BLaER1 (cell line): ENCODE measurements around the gene TENM4.

Source experiments
- H3K27ac ChIP-seq: shearing (Covaris generic); formaldehyde crosslinking; 2 replicates; pipeline ENCODE4 v1.8.1; 2022
- H3K27me3 ChIP-seq: shearing (Covaris generic); formaldehyde crosslinking; 2 replicates; pipeline ENCODE4 v1.8.1; 2022
- H3K36me3 ChIP-seq: shearing (Covaris generic); formaldehyde crosslinking; 2 replicates; pipeline ENCODE4 v1.8.1; 2022
- H3K4me1 ChIP-seq: shearing (Covaris generic); formaldehyde crosslinking; 2 replicates; pipeline ENCODE4 v1.8.1; 2022
- H3K4me2 ChIP-seq: shearing (Covaris generic); formaldehyde crosslinking; 2 replicates; pipeline ENCODE4 v1.8.1; 2022
- H3K4me3 ChIP-seq: shearing (Covaris generic); formaldehyde crosslinking; 2 replicates; pipeline ENCODE4 v1.8.1; 2022
- H3K9ac ChIP-seq: shearing (Covaris generic); formaldehyde crosslinking; 2 replicates; pipeline ENCODE4 v1.8.1; 2022
- H3K9me3 ChIP-seq: shearing (Covaris generic); formaldehyde crosslinking; 2 replicates; pipeline ENCODE4 v1.8.1; 2022
- H4K20me1 ChIP-seq: shearing (Covaris generic); formaldehyde crosslinking; 2 replicates; pipeline ENCODE4 v1.8.1; 2022
- Cebpa-rat ChIP-seq: shearing (Covaris generic); IDR thresholded peaks from 2 replicates; pipeline ENCODE4 v1.8.1; 2022

The TENM4 gene

DNA sequence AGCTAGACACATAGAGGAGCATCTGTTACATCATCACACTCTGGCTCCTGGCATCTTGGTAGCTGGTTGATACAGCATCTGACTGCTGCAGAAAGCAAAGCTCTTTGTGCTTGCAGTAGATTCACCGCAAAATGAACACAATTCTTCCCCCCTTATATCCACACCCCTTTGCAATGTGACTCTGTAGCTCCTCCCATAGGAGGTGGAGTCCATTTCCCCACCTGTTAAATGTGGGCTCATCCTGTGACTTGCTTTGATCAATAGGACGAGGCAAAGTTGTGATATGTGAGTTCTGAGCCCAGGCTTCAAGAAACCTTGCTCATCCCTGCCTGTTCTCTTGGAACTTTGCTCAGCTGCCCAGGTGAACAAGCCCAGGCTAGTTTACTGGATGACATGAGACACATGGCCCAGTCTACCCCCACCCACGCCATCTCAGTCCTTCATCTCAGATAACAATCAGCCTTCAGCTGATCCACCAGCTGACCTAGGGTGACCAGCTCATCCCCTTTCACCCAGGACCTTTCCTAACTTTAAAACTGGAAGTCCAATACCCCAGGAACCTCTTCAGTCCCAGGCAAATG, 272.2 kb downstream of the TENM4 start:
- peaks cover 56% of the 10 kb centered on the region for H3K4me1 ChIP-seq
- no peak overlapping the region for H3K4me3 ChIP-seq
- H3K27ac ChIP-seq = peak overlapping the region; percentile 45; the same call in 1 of the 2 replicates
- H3K36me3 ChIP-seq = no peaks in the 10 kb centered on the region
- H3K9ac ChIP-seq = 0 out of 2 replicates have a peak overlapping the region, but pooled peaks have one; percentile 2
- H3K9me3 ChIP-seq = no peaks in the 10 kb centered on the region
- H4K20me1 ChIP-seq = no peaks in the 10 kb centered on the region
- TF ChIP-seq Cebpa-rat = no peak
- H3K4me2 ChIP-seq = peak overlapping the region; percentile 74
- no peaks in the 10 kb centered on the region for H3K27me3 ChIP-seq

- Histone ChIP-seq H3K4me2 (no peak overlapping the region), H3K4me3 (no peak overlapping the region), H3K9ac (no peak overlapping the region), H3K36me3 (no peaks in the 10 kb centered on the region), H3K4me1 (peaks cover 46% of the 10 kb centered on the region), H3K9me3 (no peaks in the 10 kb centered on the region), H4K20me1 (no peaks in the 10 kb centered on the region), H3K27ac (no peak overlapping the region), H3K27me3 (no peaks in the 10 kb centered on the region)
- no peak for TF ChIP-seq Cebpa-rat
Observed at GRCh38 chr11:79167510-79168188, 273.2 kb downstream of the TENM4 start.

- no peaks in the 10 kb centered on the region for H4K20me1 ChIP-seq
- no peaks in the 10 kb centered on the region for H3K27me3 ChIP-seq
- no peak overlapping the region for H3K9ac ChIP-seq
- no peaks in the 10 kb centered on the region for H3K36me3 ChIP-seq
- no peak overlapping the region for H3K27ac ChIP-seq
- H3K4me3 ChIP-seq = no peak overlapping the region
- H3K4me1 ChIP-seq = peaks cover 37% of the 10 kb centered on the region
- H3K4me2 ChIP-seq = no peak overlapping the region
- H3K9me3 ChIP-seq = no peaks in the 10 kb centered on the region
- no peak for TF ChIP-seq Cebpa-rat
Observed at GRCh38 chr11:79165908-79166307, 274.9 kb downstream of the TENM4 start.

GRCh38 chr11:79160791-79161403, 279.9 kb downstream of the TENM4 start:
- no peaks in the 10 kb centered on the region for H3K36me3 ChIP-seq
- no peak overlapping the region for H3K9ac ChIP-seq
- no peak for TF ChIP-seq Cebpa-rat
- no peaks in the 10 kb centered on the region for H4K20me1 ChIP-seq
- peaks cover 17% of the 10 kb centered on the region for H3K4me1 ChIP-seq
- H3K9me3 ChIP-seq = no peaks in the 10 kb centered on the region
- H3K27me3 ChIP-seq = no peaks in the 10 kb centered on the region
- peak overlapping the region; percentile 23; the same call in 1 of the 2 replicates for H3K4me2 ChIP-seq
- no peak overlapping the region for H3K4me3 ChIP-seq
- no peak overlapping the region for H3K27ac ChIP-seq

GRCh38 chr11:79159657-79160450, 281.0 kb downstream of the TENM4 start:
- H3K9me3 ChIP-seq = no peaks in the 10 kb centered on the region
- H3K36me3 ChIP-seq = no peaks in the 10 kb centered on the region
- peaks cover 17% of the 10 kb centered on the region for H3K4me1 ChIP-seq
- no peak overlapping the region for H3K9ac ChIP-seq
- H3K27me3 ChIP-seq = no peaks in the 10 kb centered on the region
- no peak overlapping the region for H3K4me2 ChIP-seq
- no peak overlapping the region for H3K4me3 ChIP-seq
- H3K27ac ChIP-seq = no peak overlapping the region
- TF ChIP-seq Cebpa-rat = no peak
- H4K20me1 ChIP-seq = no peaks in the 10 kb centered on the region

- Histone ChIP-seq H3K27me3 (no peaks in the 10 kb centered on the region), H3K27ac (no peak overlapping the region), H3K9me3 (no peaks in the 10 kb centered on the region), H3K4me2 (no peak overlapping the region), H3K4me1 (peaks cover 17% of the 10 kb centered on the region), H4K20me1 (no peaks in the 10 kb centered on the region), H3K9ac (no peak overlapping the region), H3K36me3 (0 out of 2 replicates have a peak, but pooled peaks cover 7% of the 10 kb centered on the region), H3K4me3 (no peak overlapping the region)
- no peak for TF ChIP-seq Cebpa-rat
Observed at GRCh38 chr11:79157738-79158137, 283.1 kb downstream of the TENM4 start.

- H3K4me1 ChIP-seq = peaks cover 14% of the 10 kb centered on the region
- no peaks in the 10 kb centered on the region for H3K27me3 ChIP-seq
- no peaks in the 10 kb centered on the region for H3K9me3 ChIP-seq
- no peak overlapping the region for H3K27ac ChIP-seq
- no peak overlapping the region for H3K9ac ChIP-seq
- no peak for TF ChIP-seq Cebpa-rat
- no peak overlapping the region for H3K4me3 ChIP-seq
- no peak overlapping the region for H3K4me2 ChIP-seq
- no peaks in the 10 kb centered on the region for H4K20me1 ChIP-seq
- 0 out of 2 replicates have a peak, but pooled peaks cover 7% of the 10 kb centered on the region for H3K36me3 ChIP-seq
Observed at GRCh38 chr11:79156031-79156430, 284.8 kb downstream of the TENM4 start.

DNA sequence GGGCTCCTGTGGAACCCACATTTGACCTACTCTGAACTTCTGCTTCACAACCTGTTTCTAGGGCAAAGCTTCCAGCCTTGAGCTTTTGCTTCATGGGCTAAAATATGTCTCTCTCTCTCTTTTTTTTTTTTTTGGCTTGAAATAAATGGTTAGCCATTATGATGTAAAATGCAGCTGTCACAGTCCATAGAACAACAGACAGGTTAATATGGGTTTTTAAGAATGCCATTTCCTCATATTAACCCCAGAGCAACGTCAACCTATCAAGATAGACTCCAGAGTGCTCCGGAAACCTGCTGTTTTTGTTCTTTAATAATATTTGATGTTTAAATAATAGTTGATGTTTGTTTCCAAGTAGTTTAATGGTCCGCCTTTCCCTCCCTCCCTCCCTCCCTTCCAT, 285.6 kb downstream of the TENM4 start:
- TF ChIP-seq Cebpa-rat = no peak

DNA sequence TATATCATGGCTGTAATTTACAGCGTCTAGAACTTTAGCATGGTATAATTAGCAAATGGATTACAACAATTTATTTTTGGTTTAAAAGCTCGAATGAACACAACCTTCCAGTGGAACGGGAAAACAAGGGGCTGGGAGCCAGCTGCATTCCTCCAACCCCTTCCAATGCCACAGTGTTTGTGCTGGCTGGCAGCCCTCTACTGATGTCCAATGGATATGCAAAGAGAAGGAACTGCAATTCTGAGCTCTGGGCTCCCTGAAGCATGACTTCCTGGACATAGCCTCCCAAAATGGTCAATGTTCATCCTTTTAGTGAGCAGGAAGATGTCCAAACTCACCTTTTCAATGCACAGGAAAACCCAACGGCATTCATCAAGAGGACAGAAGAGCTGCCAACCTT, 288.3 kb downstream of the TENM4 start:
- Histone ChIP-seq H3K4me2 (no peak overlapping the region), H3K4me1 (peaks cover 16% of the 10 kb centered on the region), H4K20me1 (no peaks in the 10 kb centered on the region), H3K4me3 (no peak overlapping the region), H3K36me3 (peaks cover 15% of the 10 kb centered on the region; the same call in 1 of the 2 replicates), H3K9ac (no peak overlapping the region), H3K9me3 (no peaks in the 10 kb centered on the region), H3K27ac (no peak overlapping the region), H3K27me3 (no peaks in the 10 kb centered on the region)
- TF ChIP-seq Cebpa-rat = no peak

More for the DNA sequence above, 285.6 kb downstream of the TENM4 start:
- Histone ChIP-seq H3K27ac (no peak overlapping the region), H3K4me2 (no peak overlapping the region), H3K4me3 (no peak overlapping the region), H4K20me1 (no peaks in the 10 kb centered on the region), H3K9ac (no peak overlapping the region), H3K27me3 (no peaks in the 10 kb centered on the region), H3K9me3 (no peaks in the 10 kb centered on the region), H3K4me1 (peaks cover 14% of the 10 kb centered on the region), H3K36me3 (0 out of 2 replicates have a peak, but pooled peaks cover 7% of the 10 kb centered on the region)

DNA sequence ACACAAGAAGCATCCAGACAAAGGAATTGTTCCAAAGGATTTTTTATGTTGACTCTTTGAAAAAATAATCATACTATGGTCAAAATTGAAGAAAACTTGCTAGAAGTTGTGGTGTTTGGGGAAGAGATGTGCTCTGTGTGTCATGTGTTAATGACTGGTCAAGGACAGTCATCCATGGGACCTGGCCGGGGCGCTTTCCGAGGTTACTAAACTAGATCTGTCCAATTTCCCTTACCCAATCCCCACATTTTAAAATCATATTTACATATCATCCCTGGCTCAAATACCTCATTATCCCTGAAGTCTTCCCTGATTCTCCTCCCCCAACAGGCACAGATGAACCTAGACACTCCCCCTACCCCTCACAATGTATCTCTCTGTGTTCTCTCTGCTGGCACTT, 289.4 kb downstream of the TENM4 start:
- Histone ChIP-seq H4K20me1 (no peaks in the 10 kb centered on the region), H3K9me3 (no peaks in the 10 kb centered on the region), H3K9ac (no peak overlapping the region), H3K4me3 (no peak overlapping the region), H3K27ac (no peak overlapping the region), H3K4me1 (peaks cover 16% of the 10 kb centered on the region), H3K4me2 (no peak overlapping the region), H3K27me3 (no peaks in the 10 kb centered on the region), H3K36me3 (peaks cover 17% of the 10 kb centered on the region; the same call in 1 of the 2 replicates)
- TF ChIP-seq Cebpa-rat = no peak
